SH-SY5Y (cell line): ENCODE data around the gene WDR48.

Experiments used
- GATA2 ChIP-seq: IDR thresholded peaks from 2 replicates; pipeline ENCODE4 v1.6.1; 2011; ENCODE audit warnings: mild to moderate bottlenecking, low read depth, low read length
- GATA3 ChIP-seq: IDR thresholded peaks from 2 replicates; pipeline ENCODE4 v1.6.1; 2011; ENCODE audit warnings: low read depth, mild to moderate bottlenecking, low read length, moderate library complexity

DNA sequence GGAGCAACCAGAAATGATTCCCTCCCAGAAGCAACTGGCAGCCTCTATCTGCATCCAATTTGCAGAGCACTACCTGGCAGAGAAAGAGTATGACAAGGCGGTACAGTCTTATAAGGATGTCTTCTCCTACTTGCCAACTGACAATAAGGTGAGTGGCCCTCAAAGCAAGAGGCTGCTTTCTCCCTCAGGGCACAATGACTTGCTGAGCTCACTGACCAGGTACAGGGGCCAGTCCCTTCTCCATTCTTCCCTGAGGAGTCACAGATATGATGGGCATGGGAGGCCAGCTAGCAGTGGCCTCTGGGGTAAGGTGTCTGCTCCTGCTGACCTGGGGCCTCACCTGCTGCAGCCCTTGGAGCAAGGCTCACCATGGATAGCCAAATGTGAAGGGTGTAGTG is 81.3 kb downstream of the WDR48 start:
- no peak for TF ChIP-seq GATA2
- no peak for TF ChIP-seq GATA3
